ENCODE results near the gene BCAS3.

DNA sequence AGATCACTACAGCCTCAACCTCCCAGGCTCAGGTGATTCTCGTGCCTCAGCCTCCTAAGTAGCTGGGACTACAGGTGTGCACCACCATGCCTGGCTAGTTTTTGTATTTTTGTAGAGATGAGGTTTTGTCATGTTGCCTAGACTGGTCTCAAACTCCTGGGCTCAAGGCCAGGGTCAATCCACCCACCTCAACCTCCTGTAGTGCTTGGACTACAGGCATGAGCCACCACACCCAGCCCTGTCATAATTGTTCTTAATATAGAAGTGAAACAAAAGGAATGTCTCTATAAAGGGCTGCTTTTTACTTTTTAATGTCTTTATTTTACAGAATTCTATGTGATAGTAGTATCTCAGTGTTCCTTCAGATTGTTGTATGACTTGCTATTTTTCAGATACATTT is 376.8 kb downstream of the BCAS3 start:
- no peak for TF ChIP-seq EP300 (IDR thresholded peaks at IDR 0.05; ENCODE audit: borderline replicate concordance)
- TF ChIP-seq, protein P1, sequence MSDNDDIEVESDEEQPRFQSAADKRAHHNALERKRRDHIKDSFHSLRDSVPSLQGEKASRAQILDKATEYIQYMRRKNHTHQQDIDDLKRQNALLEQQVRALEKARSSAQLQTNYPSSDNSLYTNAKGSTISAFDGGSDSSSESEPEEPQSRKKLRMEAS (IDR thresholded peaks at IDR 0.05): no peak
- TF ChIP-seq CEBPB (IDR thresholded peaks at IDR 0.05): no peak
- no peak for TF ChIP-seq TAF1 (IDR thresholded peaks at IDR 0.05; ENCODE audit: low read depth)
- TF ChIP-seq, protein P2, sequence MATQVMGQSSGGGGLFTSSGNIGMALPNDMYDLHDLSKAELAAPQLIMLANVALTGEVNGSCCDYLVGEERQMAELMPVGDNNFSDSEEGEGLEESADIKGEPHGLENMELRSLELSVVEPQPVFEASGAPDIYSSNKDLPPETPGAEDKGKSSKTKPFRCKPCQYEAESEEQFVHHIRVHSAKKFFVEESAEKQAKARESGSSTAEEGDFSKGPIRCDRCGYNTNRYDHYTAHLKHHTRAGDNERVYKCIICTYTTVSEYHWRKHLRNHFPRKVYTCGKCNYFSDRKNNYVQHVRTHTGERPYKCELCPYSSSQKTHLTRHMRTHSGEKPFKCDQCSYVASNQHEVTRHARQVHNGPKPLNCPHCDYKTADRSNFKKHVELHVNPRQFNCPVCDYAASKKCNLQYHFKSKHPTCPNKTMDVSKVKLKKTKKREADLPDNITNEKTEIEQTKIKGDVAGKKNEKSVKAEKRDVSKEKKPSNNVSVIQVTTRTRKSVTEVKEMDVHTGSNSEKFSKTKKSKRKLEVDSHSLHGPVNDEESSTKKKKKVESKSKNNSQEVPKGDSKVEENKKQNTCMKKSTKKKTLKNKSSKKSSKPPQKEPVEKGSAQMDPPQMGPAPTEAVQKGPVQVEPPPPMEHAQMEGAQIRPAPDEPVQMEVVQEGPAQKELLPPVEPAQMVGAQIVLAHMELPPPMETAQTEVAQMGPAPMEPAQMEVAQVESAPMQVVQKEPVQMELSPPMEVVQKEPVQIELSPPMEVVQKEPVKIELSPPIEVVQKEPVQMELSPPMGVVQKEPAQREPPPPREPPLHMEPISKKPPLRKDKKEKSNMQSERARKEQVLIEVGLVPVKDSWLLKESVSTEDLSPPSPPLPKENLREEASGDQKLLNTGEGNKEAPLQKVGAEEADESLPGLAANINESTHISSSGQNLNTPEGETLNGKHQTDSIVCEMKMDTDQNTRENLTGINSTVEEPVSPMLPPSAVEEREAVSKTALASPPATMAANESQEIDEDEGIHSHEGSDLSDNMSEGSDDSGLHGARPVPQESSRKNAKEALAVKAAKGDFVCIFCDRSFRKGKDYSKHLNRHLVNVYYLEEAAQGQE (IDR thresholded peaks at IDR 0.05; ENCODE audit: low read depth): no peak
- TF ChIP-seq ZBTB7A (IDR thresholded peaks at IDR 0.05; ENCODE audit: low read depth): no peak
- TF ChIP-seq TCF12 (IDR thresholded peaks at IDR 0.05; ENCODE audit: low read depth): no peak
- no peak for TF ChIP-seq EGR1 (IDR thresholded peaks at IDR 0.05)
- TF ChIP-seq RAD21 (IDR thresholded peaks at IDR 0.05; ENCODE audit: low read depth): no peak
- no peak for TF ChIP-seq USF1 (IDR thresholded peaks at IDR 0.05)
- TF ChIP-seq FOXM1 (IDR thresholded peaks at IDR 0.05; ENCODE audit: borderline replicate concordance, low read depth): no peak
- no peak for TF ChIP-seq NFIC (IDR thresholded peaks at IDR 0.05)
- TF ChIP-seq TEAD4 (IDR thresholded peaks at IDR 0.05): no peak

Measured in Ishikawa (cell line).